GM12878 (cell line): ENCODE data around the gene LCAT. TPM values are rescaled to one million over a fixed set of nuclear protein-coding genes. Genes with fewer than 3 reads are reported as not detected.

Experiments used
- ATAC-seq: fragments of 200-7000 bp; cut with Tn5 transposase; 3 replicates; pipeline ENCODE4 v1.9.1; 2020; ENCODE audit warnings: mild to moderate bottlenecking, moderate library complexity
- BruUV-seq: library from RNA; stranded (reverse); fragments of 400-500 nt; replicated peaks from 2 replicates; lab custom pipeline; 2021; lab: Mats Ljungman, UMichigan
- CTCF ChIA-PET: fragments of 300-600 bp; sonication (Branson Sonifier 250); formaldehyde crosslinking; extraction: SDS; loops from one replicate; lab custom pipeline; 2021; ENCODE audit warnings: inconsistent platforms; lab: Yijun Ruan, JAX
- POLR2A ChIA-PET: fragments of 350-600 bp; formaldehyde crosslinking; extraction: SDS; loops from one replicate; lab custom pipeline; 2021; ENCODE audit warnings: inconsistent platforms; lab: Charles Lee
- RAD21 ChIA-PET: fragments of 300-600 bp; sonication (Branson Sonifier 250); formaldehyde crosslinking; loops from one replicate; lab custom pipeline; 2023; ENCODE audit warnings: antibody characterized with exemption; ENCODE audit not compliant: unreplicated experiment; lab: Charles Lee
- SMC1A ChIA-PET: fragments of 300-600 bp; sonication (Branson Sonifier 250); formaldehyde crosslinking; loops from one replicate; lab custom pipeline; 2023; ENCODE audit not compliant: unreplicated experiment, uncharacterized antibody; lab: Charles Lee
- DNase-seq: peaks from one replicate; pipeline ENCODE4 v3.0.0-alpha.2; 2011; ENCODE audit warnings: low read depth, low spot score
- FAIRE-seq: peaks from 3 replicates; lab custom pipeline; 2011; peaks lifted over from hg19 to GRCh38; lab: Jason Lieb, UNC
- H2AFZ ChIP-seq: 2 replicates; pipeline ENCODE4 v1.6.0; 2011; ENCODE audit warnings: low read depth, low read length, control low read depth; ENCODE audit not compliant: control insufficient read depth
- H3K27ac ChIP-seq: 2 replicates; pipeline ENCODE4 v1.5.1; 2011; ENCODE audit warnings: control low read depth; ENCODE audit not compliant: control insufficient read depth, insufficient read depth
- H3K27me3 ChIP-seq, 2 experiments: replicated peaks in 1 of 2; 2 replicates each; pipeline versions ENCODE4 v1.6.0 to v1.6.1; 2011; ENCODE audit warnings: low read length in 1 of 2; ENCODE audit not compliant: control insufficient read depth in 2 of 2, insufficient read depth in 2 of 2
- H3K36me3 ChIP-seq, 2 experiments: 2 replicates each; pipeline ENCODE4 v1.5.1; 2011; ENCODE audit warnings: low read length in 1 of 2; ENCODE audit not compliant: control insufficient read depth in 2 of 2, insufficient read depth in 2 of 2
- H3K4me1 ChIP-seq: 2 replicates; pipeline ENCODE4 v1.6.1; 2011; ENCODE audit warnings: mild to moderate bottlenecking, low read length, moderate library complexity, mixed read lengths; ENCODE audit not compliant: control insufficient read depth, insufficient read depth
- H3K4me2 ChIP-seq: 2 replicates; pipeline ENCODE4 v1.6.0; 2011; ENCODE audit warnings: control low read depth; ENCODE audit not compliant: control insufficient read depth, insufficient read depth
- H3K4me3 ChIP-seq: fragments of 200-600 bp; sonication (generic); 2 replicates; pipeline ENCODE4 v1.5.1; 2016
- H3K79me2 ChIP-seq: 2 replicates; pipeline ENCODE4 v1.6.0; 2011; ENCODE audit warnings: low read length; ENCODE audit not compliant: control insufficient read depth, insufficient read depth
- H3K9ac ChIP-seq: 2 replicates; pipeline ENCODE4 v1.8.0; 2011; ENCODE audit warnings: low read length, control low read depth, mixed read lengths; ENCODE audit not compliant: control insufficient read depth, insufficient read depth
- H3K9me3 ChIP-seq: replicated peaks from 3 replicates; pipeline ENCODE4 v1.5.1; 2011; ENCODE audit warnings: mild to moderate bottlenecking, low read length; ENCODE audit not compliant: control insufficient read depth, insufficient read depth
- H4K20me1 ChIP-seq: 2 replicates; pipeline ENCODE4 v1.6.0; 2011; ENCODE audit not compliant: control insufficient read depth, insufficient read depth
- ASH2L ChIP-seq: fragments of 300-600, 200-600 bp; sonication (generic); IDR thresholded peaks from 2 replicates; pipeline ENCODE4 v1.6.1; 2017; ENCODE audit warnings: low read depth, mild to moderate bottlenecking, borderline replicate concordance
- BCL11A ChIP-seq: IDR thresholded peaks from 2 replicates; pipeline ENCODE4 v1.6.1; 2011; ENCODE audit warnings: low read depth, low read length
- BRCA1 ChIP-seq: IDR thresholded peaks from 2 replicates; pipeline ENCODE4 v1.6.1; 2011; ENCODE audit warnings: low read depth, low read length, improper control_type of control experiment
- DPF2 ChIP-seq: fragments of 450-650 bp; IDR thresholded peaks from 2 replicates; pipeline ENCODE4 v1.6.1; 2017; ENCODE audit warnings: mild to moderate bottlenecking
- POLR2A ChIP-seq: IDR thresholded peaks from 2 replicates; pipeline ENCODE4 v1.6.1; 2011; ENCODE audit warnings: low read depth, mild to moderate bottlenecking, low read length
- SIN3A ChIP-seq: IDR thresholded peaks from 2 replicates; pipeline ENCODE4 v1.6.1; 2012; ENCODE audit warnings: low read depth, low read length, improper control_type of control experiment
- SPI1 ChIP-seq: IDR thresholded peaks from 2 replicates; pipeline ENCODE4 v1.6.1; 2011; ENCODE audit warnings: low read depth, mild to moderate bottlenecking, low read length, moderate library complexity, borderline replicate concordance; ENCODE audit not compliant: insufficient read depth
- SREBF2 ChIP-seq: IDR thresholded peaks from 2 replicates; pipeline ENCODE4 v1.6.1; 2012; ENCODE audit warnings: mild to moderate bottlenecking, low read length
- SUPT20H ChIP-seq: IDR thresholded peaks from 2 replicates; pipeline ENCODE4 v1.6.1; 2011; ENCODE audit warnings: low read depth, mild to moderate bottlenecking, low read length, moderate library complexity, borderline replicate concordance; ENCODE audit not compliant: control insufficient read depth
- TAF1 ChIP-seq: IDR thresholded peaks from 2 replicates; pipeline ENCODE4 v1.6.1; 2011; ENCODE audit warnings: mild to moderate bottlenecking, low read depth, low read length, borderline replicate concordance
- ZNF217 ChIP-seq: fragments of 450-650 bp; IDR thresholded peaks from 2 replicates; pipeline ENCODE4 v1.6.1; 2017; ENCODE audit warnings: antibody characterized with exemption, mild to moderate bottlenecking
- WGBS: methylation state at CpG from one replicate; pipeline ENCODE4 v1.1.6; 2016; ENCODE audit warnings: low lambda C conversion rate; ENCODE audit not compliant: insufficient replicate concordance, insufficient coverage; ENCODE audit errors: missing lambda C conversion rate; 5-methylcytosine and 5-hydroxymethylcytosine counted together
- in situ Hi-C: fragments of 300-500 bp; cut with MboI; formaldehyde crosslinking; loops from 9 replicates; pipeline ENCODE4 v1.14.3; 2018; ENCODE audit warnings: mixed read lengths
- intact Hi-C: fragments of 100-400 bp; cut with micrococcal nuclease; formaldehyde crosslinking; loops from one replicate; pipeline ENCODE4 v1.14.2; 2022; ENCODE audit not compliant: unreplicated experiment
- polyA plus RNA-seq, 11 experiments: library from polyadenylated mRNA; depleted of rRNA in 4 of 11; unstranded in 6 of 11; stranded (reverse) in 5 of 11; fragments of >200 nt; fragmentation: Nextera tagmentation in 4 of 11; fragmentation: Illumina TruSeq in 1 of 11; extraction: Ambion mirVana in 4 of 11; extraction: Trizol in 1 of 11; gene quantifications; 1 replicate in 1 of 11; 2 replicates in 10 of 11; pipeline versions ENCODE4 v1.2.1 to v1.2.3, GENCODE V29; 2011 to 2016; ENCODE audit warnings: inconsistent platforms in 2 of 11, missing spikeins in 2 of 11, low read depth in 1 of 11
- total RNA-seq, 4 experiments: library from RNA; depleted of rRNA in 3 of 4; stranded (reverse); fragments of >200 nt in 3 of 4; fragmentation: Illumina TruSeq in 1 of 4; extraction: Trizol in 1 of 4; gene quantifications; 2 replicates each; pipeline versions ENCODE4 v1.2.1 to v1.2.3, GENCODE V29; 2013 to 2021
- TF ChIP-seq, protein P1 (sequence below): IDR thresholded peaks from 2 replicates; pipeline ENCODE4 v1.6.1; 2012; ENCODE audit warnings: mild to moderate bottlenecking, low read depth, low read length

Gene LCAT
- total and polyA plus RNA-seq, 10 of the 15 experiments (the other 5 are each of a cell fraction or from before 2014, with no cell fraction given) = 0.61 to 11.7 (median 3.3) TPM

GRCh38 chr16:67967183-67967957 lies 23.4 kb upstream of the LCAT start (continued):
- TF ChIP-seq, protein P1, sequence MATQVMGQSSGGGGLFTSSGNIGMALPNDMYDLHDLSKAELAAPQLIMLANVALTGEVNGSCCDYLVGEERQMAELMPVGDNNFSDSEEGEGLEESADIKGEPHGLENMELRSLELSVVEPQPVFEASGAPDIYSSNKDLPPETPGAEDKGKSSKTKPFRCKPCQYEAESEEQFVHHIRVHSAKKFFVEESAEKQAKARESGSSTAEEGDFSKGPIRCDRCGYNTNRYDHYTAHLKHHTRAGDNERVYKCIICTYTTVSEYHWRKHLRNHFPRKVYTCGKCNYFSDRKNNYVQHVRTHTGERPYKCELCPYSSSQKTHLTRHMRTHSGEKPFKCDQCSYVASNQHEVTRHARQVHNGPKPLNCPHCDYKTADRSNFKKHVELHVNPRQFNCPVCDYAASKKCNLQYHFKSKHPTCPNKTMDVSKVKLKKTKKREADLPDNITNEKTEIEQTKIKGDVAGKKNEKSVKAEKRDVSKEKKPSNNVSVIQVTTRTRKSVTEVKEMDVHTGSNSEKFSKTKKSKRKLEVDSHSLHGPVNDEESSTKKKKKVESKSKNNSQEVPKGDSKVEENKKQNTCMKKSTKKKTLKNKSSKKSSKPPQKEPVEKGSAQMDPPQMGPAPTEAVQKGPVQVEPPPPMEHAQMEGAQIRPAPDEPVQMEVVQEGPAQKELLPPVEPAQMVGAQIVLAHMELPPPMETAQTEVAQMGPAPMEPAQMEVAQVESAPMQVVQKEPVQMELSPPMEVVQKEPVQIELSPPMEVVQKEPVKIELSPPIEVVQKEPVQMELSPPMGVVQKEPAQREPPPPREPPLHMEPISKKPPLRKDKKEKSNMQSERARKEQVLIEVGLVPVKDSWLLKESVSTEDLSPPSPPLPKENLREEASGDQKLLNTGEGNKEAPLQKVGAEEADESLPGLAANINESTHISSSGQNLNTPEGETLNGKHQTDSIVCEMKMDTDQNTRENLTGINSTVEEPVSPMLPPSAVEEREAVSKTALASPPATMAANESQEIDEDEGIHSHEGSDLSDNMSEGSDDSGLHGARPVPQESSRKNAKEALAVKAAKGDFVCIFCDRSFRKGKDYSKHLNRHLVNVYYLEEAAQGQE = no peak
- TF ChIP-seq SIN3A = no peak; the same call in 1 of the 2 replicates
- no peak for TF ChIP-seq BCL11A

DNA sequence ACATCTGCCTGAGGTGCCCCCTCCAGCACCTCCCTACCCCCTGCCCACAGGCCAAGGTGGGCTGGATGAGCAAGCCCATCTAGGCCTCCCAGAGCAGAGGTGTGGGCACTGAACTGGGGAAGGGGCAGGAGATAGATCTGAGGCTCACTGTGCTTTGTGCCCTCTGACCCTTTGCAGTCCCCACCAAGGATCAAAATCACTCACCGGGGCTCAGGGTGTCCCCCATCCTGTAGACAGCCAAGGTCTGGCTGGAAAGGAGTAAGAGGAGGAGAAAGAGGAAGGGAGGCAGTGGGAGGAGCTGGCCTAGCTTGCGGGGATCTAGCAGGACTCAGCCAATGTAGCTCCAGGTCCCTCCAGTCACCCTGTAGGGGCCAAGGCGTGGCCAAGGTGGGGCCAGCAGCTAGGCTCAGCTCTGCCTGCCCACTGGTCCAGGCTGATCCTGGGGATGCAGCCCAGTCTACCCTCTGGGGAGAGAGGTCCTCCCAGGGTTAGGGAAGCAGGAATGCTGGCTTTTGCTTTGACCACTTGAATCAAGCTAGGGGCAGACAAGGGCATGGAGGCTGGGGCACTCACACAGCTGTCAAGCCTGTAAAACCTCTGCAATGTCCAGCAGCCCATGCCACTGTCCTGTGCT lies 22.7 kb upstream of the LCAT start:
- H2AFZ ChIP-seq = no peak overlapping the region
- H3K36me3 ChIP-seq = peaks cover 2 to 3% of the 10 kb centered on the region in 2 experiments; a peak in 2 of 4 replicates
- in situ Hi-C loops = no loop called here
- CTCF ChIA-PET = interaction anchor here (0.5 to 3.7 kb wide), 10 partner anchors 27 to 1010 kb away, joined by 3 to 22 read pairs (median 4); no protein-coding TSS in a partner anchor
- peak; percentile 11 for ATAC-seq
- DNase-seq = no peak
- peak overlapping the region; percentile 34; the same call in 1 of the 2 replicates for H3K27ac ChIP-seq
- no peaks in the 10 kb centered on the region for H3K9me3 ChIP-seq
- intact Hi-C loops = no loop called here
- peak overlapping the region; percentile 76 for H3K4me2 ChIP-seq
- peak overlapping the region; percentile 89 for H3K9ac ChIP-seq
- RAD21 ChIA-PET = interaction anchor here (0.8 to 2.4 kb wide), 7 partner anchors 18 to 74 kb away, joined by 3 to 9 read pairs (median 4); no protein-coding TSS in a partner anchor
- H3K4me3 ChIP-seq = peak overlapping the region; percentile 96; the same call in 1 of the 2 replicates
- no TSS peak for BruUV-seq
- 75% methylated on average over 3 of the region's 3 CpGs for WGBS
- no peaks in the 10 kb centered on the region for H4K20me1 ChIP-seq
- SMC1A ChIA-PET = interaction anchor here (0.6 to 2.8 kb wide), 5 partner anchors 18 to 63 kb away, joined by 3 to 10 read pairs (median 3); partner anchors contain the start of genes DDX28 and DUS2
- no peak for TF ChIP-seq ZNF217
- TF ChIP-seq SPI1 = peak; percentile 39; the same call in 1 of the 2 replicates
- peak; percentile 30 for TF ChIP-seq POLR2A
- no peak for TF ChIP-seq SUPT20H
- no peak for TF ChIP-seq BRCA1
- TF ChIP-seq DPF2 = no peak
- TF ChIP-seq TAF1 = no peak
- no peak for TF ChIP-seq BCL11A
- no peak for TF ChIP-seq SREBF2
- TF ChIP-seq ASH2L = no peak
- no peaks in the 10 kb centered on the region for H3K27me3 ChIP-seq
- no peak for FAIRE-seq
- H3K4me1 ChIP-seq = peaks cover 21% of the 10 kb centered on the region
- H3K79me2 ChIP-seq = peaks cover 20% of the 10 kb centered on the region
- POLR2A ChIA-PET = interaction anchor here (0.6 to 2.8 kb wide), 6 partner anchors 12 to 56 kb away, joined by 3 to 16 read pairs (median 3); partner anchors contain the start of gene PSMB10
